Measurements from ENCODE around the gene MBTPS2.

Gene MBTPS2

DNA sequence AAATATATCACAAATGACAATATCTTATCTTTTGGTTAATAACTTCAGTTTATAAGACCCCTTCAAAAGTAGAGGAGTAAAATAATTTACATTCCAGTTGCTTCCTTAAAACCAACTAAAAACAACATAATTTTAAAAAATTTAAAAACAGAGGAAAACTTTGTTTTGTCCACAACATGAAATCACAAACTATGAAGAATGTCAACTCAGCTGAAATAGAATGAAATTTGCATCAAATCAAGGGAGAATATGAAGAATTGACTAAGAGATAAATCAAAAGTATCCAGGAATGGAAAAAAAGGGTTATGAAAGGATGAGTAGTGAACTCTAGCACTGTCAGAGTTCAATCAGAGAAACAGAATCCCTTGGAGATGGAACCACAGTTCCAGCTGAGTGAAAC lies 14.2 kb downstream of the MBTPS2 start:
- TF ChIP-seq, protein P1, sequence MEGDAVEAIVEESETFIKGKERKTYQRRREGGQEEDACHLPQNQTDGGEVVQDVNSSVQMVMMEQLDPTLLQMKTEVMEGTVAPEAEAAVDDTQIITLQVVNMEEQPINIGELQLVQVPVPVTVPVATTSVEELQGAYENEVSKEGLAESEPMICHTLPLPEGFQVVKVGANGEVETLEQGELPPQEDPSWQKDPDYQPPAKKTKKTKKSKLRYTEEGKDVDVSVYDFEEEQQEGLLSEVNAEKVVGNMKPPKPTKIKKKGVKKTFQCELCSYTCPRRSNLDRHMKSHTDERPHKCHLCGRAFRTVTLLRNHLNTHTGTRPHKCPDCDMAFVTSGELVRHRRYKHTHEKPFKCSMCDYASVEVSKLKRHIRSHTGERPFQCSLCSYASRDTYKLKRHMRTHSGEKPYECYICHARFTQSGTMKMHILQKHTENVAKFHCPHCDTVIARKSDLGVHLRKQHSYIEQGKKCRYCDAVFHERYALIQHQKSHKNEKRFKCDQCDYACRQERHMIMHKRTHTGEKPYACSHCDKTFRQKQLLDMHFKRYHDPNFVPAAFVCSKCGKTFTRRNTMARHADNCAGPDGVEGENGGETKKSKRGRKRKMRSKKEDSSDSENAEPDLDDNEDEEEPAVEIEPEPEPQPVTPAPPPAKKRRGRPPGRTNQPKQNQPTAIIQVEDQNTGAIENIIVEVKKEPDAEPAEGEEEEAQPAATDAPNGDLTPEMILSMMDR (IDR thresholded peaks at IDR 0.05; ENCODE audit: insufficient read depth, low read depth, low read length, missing control alignments): no peak

DNA sequence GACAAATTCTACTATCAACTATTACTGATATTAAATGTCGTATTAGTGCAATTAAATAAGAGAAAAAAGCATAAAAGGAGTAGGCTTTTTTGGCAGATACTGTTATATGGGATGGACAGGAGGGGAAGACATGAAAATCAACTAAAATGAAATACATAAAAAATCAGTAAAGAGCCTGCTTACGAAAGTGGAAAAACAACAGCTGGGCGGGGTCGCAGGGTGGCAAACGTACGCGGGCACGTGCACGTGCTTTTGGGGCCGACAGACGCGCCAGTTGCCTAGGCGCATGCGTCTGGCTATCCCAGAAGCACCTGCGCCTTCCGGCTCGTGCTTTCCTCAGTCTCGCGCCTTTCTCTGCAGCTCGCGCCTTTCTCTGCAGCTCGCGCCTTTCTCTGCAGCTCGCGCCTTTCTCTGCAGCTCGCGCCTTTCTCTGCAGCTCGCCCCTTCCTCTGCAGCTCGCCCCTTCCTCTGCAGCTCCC lies 16.6 kb downstream of the MBTPS2 start, which contains the start of gene YY2:
Gene YY2, plus strand, starts transcription at position 51 of the 479 bp plus-strand sequence. CDS start 498 bp downstream, outside the sequence.
- H3K4me3 ChIP-seq (ENCODE audit: low read depth, low read length): no peak within 1 kb of the TSS
- no peak for DNase-seq (ENCODE audit: low read depth)
- TF ChIP-seq, protein P1 (IDR thresholded peaks at IDR 0.05; ENCODE audit: insufficient read depth, low read depth, low read length, missing control alignments): no peak

More for the DNA sequence above, 14.2 kb downstream of the MBTPS2 start:
- DNase-seq (ENCODE audit: low read depth): no peak
- no peak overlapping the region for H3K4me3 ChIP-seq (ENCODE audit: low read depth, low read length)

DNA sequence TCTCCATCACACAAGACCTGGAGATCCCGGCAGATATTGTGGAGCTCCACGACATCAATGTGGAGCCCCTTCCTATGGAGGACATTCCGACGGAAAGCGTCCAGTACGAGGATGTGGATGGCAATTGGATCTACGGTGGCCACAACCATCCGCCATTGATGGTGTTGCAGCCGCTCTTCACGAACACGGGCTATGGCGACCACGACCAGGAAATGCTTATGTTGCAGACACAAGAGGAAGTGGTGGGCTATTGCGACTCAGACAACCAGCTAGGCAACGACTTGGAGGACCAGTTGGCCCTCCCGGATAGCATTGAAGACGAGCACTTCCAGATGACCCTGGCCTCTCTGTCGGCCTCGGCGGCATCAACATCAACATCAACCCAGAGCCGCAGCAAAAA lies 17.1 kb downstream of the MBTPS2 start:
- no peak for DNase-seq (ENCODE audit: low read depth)
- H3K4me3 ChIP-seq (ENCODE audit: low read depth, low read length): no peak overlapping the region
- TF ChIP-seq, protein P1 (IDR thresholded peaks at IDR 0.05; ENCODE audit: insufficient read depth, low read depth, low read length, missing control alignments): no peak

DNA sequence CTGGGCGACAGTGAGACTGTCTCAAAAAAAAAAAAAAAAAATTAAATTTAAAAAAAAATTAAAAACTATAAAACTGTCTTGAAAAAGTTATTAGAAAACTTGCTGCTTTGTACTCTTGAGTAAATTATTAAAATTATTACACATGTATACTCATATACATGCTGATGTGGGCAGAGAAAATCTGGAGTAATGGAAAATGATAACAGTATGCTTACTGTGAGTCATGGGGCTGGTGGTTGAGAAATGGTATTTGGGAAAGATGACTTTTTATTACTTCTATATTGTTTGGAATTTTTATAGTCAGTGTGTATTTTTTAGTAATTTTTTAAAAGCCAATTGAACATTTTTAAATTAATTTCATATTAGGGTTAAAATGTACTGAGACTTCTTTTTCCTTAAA lies 23.8 kb downstream of the MBTPS2 start:
- no peak overlapping the region for H3K4me3 ChIP-seq (ENCODE audit: low read depth, low read length)
- no peak for DNase-seq (ENCODE audit: low read depth)
- TF ChIP-seq, protein P1 (IDR thresholded peaks at IDR 0.05; ENCODE audit: insufficient read depth, low read depth, low read length, missing control alignments): no peak

DNA sequence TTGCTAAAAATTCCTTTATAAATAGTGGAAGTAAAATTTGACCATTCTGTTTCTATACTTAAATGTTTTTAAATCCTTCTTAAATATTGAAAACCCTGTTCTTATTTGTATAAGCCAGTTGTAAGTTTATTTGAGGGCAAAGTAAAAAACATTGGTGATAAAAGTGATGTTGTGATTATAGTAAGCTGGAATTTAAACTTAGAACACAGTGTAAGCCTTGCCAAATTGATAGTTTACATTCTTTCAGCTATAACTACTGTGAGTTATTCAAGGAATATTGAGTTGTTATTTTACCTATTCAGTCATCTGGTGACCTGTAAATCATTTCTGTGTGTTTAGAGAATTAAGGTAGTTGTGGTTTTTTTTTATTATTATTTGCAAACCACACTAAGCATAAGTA lies 26.0 kb downstream of the MBTPS2 start:
- no peak for DNase-seq (ENCODE audit: low read depth)
- TF ChIP-seq, protein P1 (IDR thresholded peaks at IDR 0.05; ENCODE audit: insufficient read depth, low read depth, low read length, missing control alignments): no peak
- H3K4me3 ChIP-seq (ENCODE audit: low read depth, low read length): no peak overlapping the region

DNA sequence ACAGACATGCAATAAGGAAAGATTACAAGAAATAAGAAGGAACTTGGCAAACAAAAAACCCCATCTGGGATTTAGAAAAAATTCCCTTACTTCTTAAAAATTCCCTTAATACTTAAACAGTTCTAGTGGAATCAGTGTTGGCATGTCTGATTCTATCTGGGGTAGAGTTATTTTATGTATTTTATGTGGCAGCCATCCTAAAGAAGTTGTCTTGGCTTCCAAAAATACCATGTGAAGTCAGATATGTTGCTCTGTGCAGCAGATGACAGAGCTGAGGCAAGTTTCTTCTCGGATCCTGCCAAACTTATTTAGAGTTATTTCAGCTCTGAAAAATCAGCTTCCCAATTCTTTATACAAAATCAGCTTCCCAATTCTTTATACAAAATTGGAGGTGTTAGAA lies 31.1 kb downstream of the MBTPS2 start:
- TF ChIP-seq, protein P1 (IDR thresholded peaks at IDR 0.05; ENCODE audit: insufficient read depth, low read depth, low read length, missing control alignments): no peak
- DNase-seq (ENCODE audit: low read depth): no peak
- H3K4me3 ChIP-seq (ENCODE audit: low read depth, low read length): no peak overlapping the region
